ENCODE data around the gene PRDM4.

Gene PRDM4

GRCh38 chr12:107760809-107761501 is at the start of gene PRDM4:
Gene PRDM4 (minus strand): TSS chr12:107761137. CDS start chr12:107760515, 622 bp downstream.
- peak; percentile 91 for FAIRE-seq
- DNase-seq (ENCODE audit: extremely low spot score, insufficient read length, low read depth): peak; percentile 97

GRCh38 chr12:107807471-107808150 is 46.7 kb upstream of the PRDM4 start:
- no peak for FAIRE-seq
- no peak for DNase-seq (ENCODE audit: extremely low spot score, insufficient read length, low read depth)

GRCh38 chr12:107805488-107806180 is 44.7 kb upstream of the PRDM4 start:
- no peak for DNase-seq (ENCODE audit: extremely low spot score, insufficient read length, low read depth)
- FAIRE-seq: no peak

- no peak for FAIRE-seq
- no peak for DNase-seq (ENCODE audit: extremely low spot score, insufficient read length, low read depth)
These were observed 42.2 kb upstream of the PRDM4 start for GRCh38 chr12:107803092-107803491.

- DNase-seq (ENCODE audit: extremely low spot score, insufficient read length, low read depth): no peak
- no peak for FAIRE-seq
These were observed 40.2 kb upstream of the PRDM4 start for GRCh38 chr12:107801150-107801549.

- DNase-seq (ENCODE audit: extremely low spot score, insufficient read length, low read depth): no peak
- no peak for FAIRE-seq
These were observed 37.6 kb upstream of the PRDM4 start for GRCh38 chr12:107798580-107798979.

- FAIRE-seq: no peak
These were observed 33.5 kb upstream of the PRDM4 start for GRCh38 chr12:107794451-107794850.

GRCh38 chr12:107791465-107792089 is 30.6 kb upstream of the PRDM4 start:
- FAIRE-seq (no peak), DNase-seq (ENCODE audit: extremely low spot score, insufficient read length, low read depth) (no peak)

More at GRCh38 chr12:107794451-107794850, 33.5 kb upstream of the PRDM4 start:
- DNase-seq (ENCODE audit: extremely low spot score, insufficient read length, low read depth): no peak

GRCh38 chr12:107788690-107789458 is 27.9 kb upstream of the PRDM4 start:
- DNase-seq (ENCODE audit: extremely low spot score, insufficient read length, low read depth): no peak
- FAIRE-seq: no peak

GRCh38 chr12:107788281-107788680 is 27.3 kb upstream of the PRDM4 start:
- DNase-seq (ENCODE audit: extremely low spot score, insufficient read length, low read depth): no peak
- no peak for FAIRE-seq

GRCh38 chr12:107783406-107784376 is 22.8 kb upstream of the PRDM4 start:
- FAIRE-seq (peak; percentile 80), DNase-seq (ENCODE audit: extremely low spot score, insufficient read length, low read depth) (no peak)

- DNase-seq (ENCODE audit: extremely low spot score, insufficient read length, low read depth): no peak
- FAIRE-seq: peak; percentile 42
These were observed 21.1 kb upstream of the PRDM4 start for GRCh38 chr12:107782067-107782466.

- FAIRE-seq (no peak), DNase-seq (ENCODE audit: extremely low spot score, insufficient read length, low read depth) (no peak)
These were observed 19.4 kb upstream of the PRDM4 start for GRCh38 chr12:107780298-107780697.

- FAIRE-seq (peak; percentile 81), DNase-seq (ENCODE audit: extremely low spot score, insufficient read length, low read depth) (peak; percentile 17)
These were observed 18.3 kb upstream of the PRDM4 start for GRCh38 chr12:107779077-107779831.

- DNase-seq (ENCODE audit: extremely low spot score, insufficient read length, low read depth) (no peak), FAIRE-seq (no peak)
These were observed 17.6 kb upstream of the PRDM4 start for GRCh38 chr12:107778383-107779025.

GRCh38 chr12:107776171-107776570 is 15.2 kb upstream of the PRDM4 start:
- no peak for FAIRE-seq
- DNase-seq (ENCODE audit: extremely low spot score, insufficient read length, low read depth): no peak

- DNase-seq (ENCODE audit: extremely low spot score, insufficient read length, low read depth) (no peak), FAIRE-seq (no peak)
These were observed 14.3 kb upstream of the PRDM4 start for GRCh38 chr12:107775093-107775721.
